Peyer's patch (tissue), 4 donors: Measurements from ENCODE around the gene SLC25A29.

Experiments used
- POLR2A ChIP-seq, 2 donors: fragments of 450-650 bp; IDR thresholded peaks; one replicate each; pipeline ENCODE4 v1.5.1; 2017; ENCODE audit warnings: antibody characterized with exemption in 2 of 2, mild to moderate bottlenecking in 2 of 2, moderate library complexity in 2 of 2
- TF ChIP-seq, protein P1 (sequence below), 6 experiments: fragments of 450-650 bp in 4 of 6; fragments of 200-600 bp in 2 of 6; sonication (generic) in 1 of 6; IDR thresholded peaks; one replicate each; pipeline ENCODE4 v1.5.1; 2017 to 2019; ENCODE audit warnings: antibody characterized with exemption in 6 of 6, mild to moderate bottlenecking in 3 of 6, moderate library complexity in 1 of 6

GRCh38 chr14:100334904-100335303, 28.7 kb upstream of the SLC25A29 start:
- TF ChIP-seq, protein P1, sequence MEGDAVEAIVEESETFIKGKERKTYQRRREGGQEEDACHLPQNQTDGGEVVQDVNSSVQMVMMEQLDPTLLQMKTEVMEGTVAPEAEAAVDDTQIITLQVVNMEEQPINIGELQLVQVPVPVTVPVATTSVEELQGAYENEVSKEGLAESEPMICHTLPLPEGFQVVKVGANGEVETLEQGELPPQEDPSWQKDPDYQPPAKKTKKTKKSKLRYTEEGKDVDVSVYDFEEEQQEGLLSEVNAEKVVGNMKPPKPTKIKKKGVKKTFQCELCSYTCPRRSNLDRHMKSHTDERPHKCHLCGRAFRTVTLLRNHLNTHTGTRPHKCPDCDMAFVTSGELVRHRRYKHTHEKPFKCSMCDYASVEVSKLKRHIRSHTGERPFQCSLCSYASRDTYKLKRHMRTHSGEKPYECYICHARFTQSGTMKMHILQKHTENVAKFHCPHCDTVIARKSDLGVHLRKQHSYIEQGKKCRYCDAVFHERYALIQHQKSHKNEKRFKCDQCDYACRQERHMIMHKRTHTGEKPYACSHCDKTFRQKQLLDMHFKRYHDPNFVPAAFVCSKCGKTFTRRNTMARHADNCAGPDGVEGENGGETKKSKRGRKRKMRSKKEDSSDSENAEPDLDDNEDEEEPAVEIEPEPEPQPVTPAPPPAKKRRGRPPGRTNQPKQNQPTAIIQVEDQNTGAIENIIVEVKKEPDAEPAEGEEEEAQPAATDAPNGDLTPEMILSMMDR (IDR thresholded peaks at IDR 0.05), result no peak
- no peak for TF ChIP-seq POLR2A (IDR thresholded peaks at IDR 0.05)
